ENCODE measurements around the gene UFSP1.
A peak's percentile ranks its signal among the peaks of the same experiment; 100 is the strongest.

GRCh38 chr7:100867040-100867775 lies 22.3 kb downstream of the UFSP1 start, which contains the start of gene TRIP6:
- no peak for TF ChIP-seq CTCF (IDR thresholded peaks at IDR 0.05 in 2 of 3, conservative IDR thresholded peaks at IDR 0.05 in 1 of 3; ENCODE audit: borderline replicate concordance in 1 of 3, insufficient read depth in 1 of 3, low read depth in 2 of 3, low read length in 2 of 3)
- no peak for TF ChIP-seq EZH2phosphoT487 (IDR thresholded peaks at IDR 0.05; ENCODE audit: borderline replicate concordance)
- peak; percentile 18 for TF ChIP-seq POLR2A (IDR thresholded peaks at IDR 0.05; ENCODE audit: borderline replicate concordance, extremely low read depth, insufficient read depth, insufficient read length)
- TF ChIP-seq EZH2 (IDR thresholded peaks at IDR 0.05): no peak
